ENCODE measurements around the gene PCNA. TPM values are rescaled to one million over a fixed set of nuclear protein-coding genes. Genes with fewer than 3 reads are reported as not detected.
"Not testable (repeated sequence)": the region's sequence is repeated elsewhere in the genome, so short reads cannot be mapped to it uniquely, and the experiment has no call there.

The PCNA gene
- total and polyA plus RNA-seq, 7 experiments from 2014 or later, result 21.6 to 392 (median 40.9) TPM

- DNase-seq (no peak), ATAC-seq (no peak)
- peaks cover 12 to 26% (median 15%) of the 10 kb centered on the region in 7 donors for H3K4me1 Mint-ChIP-seq
- no peak overlapping the region for H3K4me3 ChIP-seq (ENCODE audit: low read length)
- H3K36me3 Mint-ChIP-seq, result peaks cover 0 to 10% (median 4%) of the 10 kb centered on the region in 5 donors
- ChIA-PET POLR2A (interaction anchor here (1.0 to 1.5 kb wide), 3 partner anchors 8 to 276 kb away, joined by 3 to 4 read pairs (median 4); no protein-coding TSS in a partner anchor), CTCF (interaction anchor here (0.7 to 1.8 kb wide), 2 partner anchors 12 to 992 kb away, joined by 4 to 5 read pairs; no protein-coding TSS in a partner anchor)
- no peak overlapping the region for H3K27ac ChIP-seq (ENCODE audit: low read depth, low read length)
- no peak overlapping the region for H3K4me3 Mint-ChIP-seq
- peak overlapping the region in 5 of 9 donors; percentile 29 to 90 (median 75) for H3K27ac Mint-ChIP-seq
- H3K9me3 Mint-ChIP-seq, result no peaks in the 10 kb centered on the region
- no peaks in the 10 kb centered on the region for H3K27me3 Mint-ChIP-seq
- intact Hi-C loops (cut with micrococcal nuclease), result no loop called here
- no peaks in the 10 kb centered on the region for H3K27me3 ChIP-seq (ENCODE audit: control insufficient read depth in 2 of 2, insufficient read depth in 2 of 2, low read length in 2 of 2)
- peaks cover 8 to 9% of the 10 kb centered on the region in 2 donors for H3K4me1 ChIP-seq (ENCODE audit: control insufficient read depth in 2 of 2, insufficient read depth in 2 of 2, low read length in 2 of 2)
- H3K36me3 ChIP-seq (ENCODE audit: control insufficient read depth in 2 of 3, insufficient read depth in 3 of 3, low read length in 3 of 3), result peaks cover 0 to 4% (median 0%) of the 10 kb centered on the region in 3 experiments
- H3K9me3 ChIP-seq (ENCODE audit: control insufficient read depth in 2 of 3, low read length in 3 of 3), result no peaks in the 10 kb centered on the region
Observed at GRCh38 chr20:5088688-5089087, 31.1 kb downstream of the PCNA start.

- no peak overlapping the region for H3K4me3 Mint-ChIP-seq
- CTCF ChIA-PET, result interaction anchor here (0.6 kb wide), 1 partner anchor 19 kb away, joined by 3 read pairs; no protein-coding TSS in a partner anchor
- peaks cover 0 to 5% (median 0%) of the 10 kb centered on the region in 5 donors for H3K36me3 Mint-ChIP-seq
- ATAC-seq, result no peak
- peaks cover 8% of the 10 kb centered on the region in 2 donors for H3K4me1 ChIP-seq (ENCODE audit: control insufficient read depth in 2 of 2, insufficient read depth in 2 of 2, low read length in 2 of 2)
- H3K9me3 ChIP-seq (ENCODE audit: control insufficient read depth in 2 of 3, low read length in 3 of 3), result no peaks in the 10 kb centered on the region
- H3K4me1 Mint-ChIP-seq, result peaks cover 10 to 31% (median 17%) of the 10 kb centered on the region in 7 donors
- H3K36me3 ChIP-seq (ENCODE audit: control insufficient read depth in 2 of 3, insufficient read depth in 3 of 3, low read length in 3 of 3), result no peaks in the 10 kb centered on the region
- H3K27ac Mint-ChIP-seq, result no peak overlapping the region
- H3K9me3 Mint-ChIP-seq, result no peaks in the 10 kb centered on the region
- intact Hi-C loops (cut with micrococcal nuclease), result no loop called here
- H3K4me3 ChIP-seq (ENCODE audit: low read length), result no peak overlapping the region
- no peak for DNase-seq
- no peaks in the 10 kb centered on the region for H3K27me3 ChIP-seq (ENCODE audit: control insufficient read depth in 2 of 2, insufficient read depth in 2 of 2, low read length in 2 of 2)
- no peaks in the 10 kb centered on the region for H3K27me3 Mint-ChIP-seq
- H3K27ac ChIP-seq (ENCODE audit: low read depth, low read length), result no peak overlapping the region
- POLR2A ChIA-PET, result interaction anchor here (0.7 kb wide), 1 partner anchor 23 kb away, joined by 3 read pairs; no protein-coding TSS in a partner anchor
Observed at GRCh38 chr20:5085380-5085779, 34.4 kb downstream of the PCNA start.

DNA sequence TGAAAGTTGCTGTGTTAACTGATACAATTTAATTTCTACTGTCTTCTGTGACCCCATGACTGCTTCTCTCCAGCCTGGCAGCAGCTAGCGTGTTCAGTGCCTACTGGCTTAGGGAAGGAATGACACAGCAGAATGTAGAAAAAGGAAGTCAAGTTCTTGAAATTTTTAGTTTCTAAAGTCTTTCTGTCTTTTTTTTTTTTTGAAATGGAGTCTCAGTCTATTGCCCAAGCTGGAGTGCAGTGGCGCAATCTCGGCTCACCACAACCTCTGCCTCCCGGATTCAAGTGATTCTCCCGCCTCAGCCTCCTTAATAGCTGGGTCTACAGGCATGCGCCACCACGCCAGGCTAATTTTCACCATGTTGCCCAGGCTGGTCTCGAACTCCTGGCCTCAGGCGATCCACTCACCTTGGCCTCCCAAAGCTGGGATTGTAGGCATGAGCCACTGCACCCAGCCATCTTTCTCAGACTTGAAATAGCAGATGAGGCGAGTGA is 39.3 kb downstream of the PCNA start:
- Mint-ChIP-seq H3K4me1 (peaks cover 28 to 48% (median 32%) of the 10 kb centered on the region in 7 donors), H3K9me3 (no peaks in the 10 kb centered on the region), H3K4me3 (peak overlapping the region in 2 of 10 donors; percentile 17 to 68), H3K36me3 (peaks cover 0 to 9% (median 0%) of the 10 kb centered on the region in 5 donors), H3K27me3 (no peaks in the 10 kb centered on the region), H3K27ac (peak overlapping the region in 8 of 9 donors; percentile 7 to 100 (median 93))
- Histone ChIP-seq H3K36me3 (ENCODE audit: control insufficient read depth in 2 of 3, insufficient read depth in 3 of 3, low read length in 3 of 3) (no peaks in the 10 kb centered on the region), H3K27ac (ENCODE audit: low read depth, low read length) (no peak overlapping the region), H3K27me3 (ENCODE audit: control insufficient read depth in 2 of 2, insufficient read depth in 2 of 2, low read length in 2 of 2) (no peaks in the 10 kb centered on the region), H3K9me3 (ENCODE audit: control insufficient read depth in 2 of 3, low read length in 3 of 3) (no peaks in the 10 kb centered on the region), H3K4me1 (ENCODE audit: control insufficient read depth in 2 of 2, insufficient read depth in 2 of 2, low read length in 2 of 2) (peaks cover 16 to 25% of the 10 kb centered on the region in 2 donors), H3K4me3 (ENCODE audit: low read length) (no peak overlapping the region)
- ATAC-seq, result peak; percentile 40
- CTCF ChIA-PET, result interaction anchor here (0.6 to 1.9 kb wide), 3 partner anchors 21 to 32 kb away, joined by 3 to 8 read pairs (median 3); no protein-coding TSS in a partner anchor
- no peak for DNase-seq
- POLR2A ChIA-PET, result interaction anchor here (0.8 to 1.3 kb wide), 3 partner anchors 9 to 118 kb away, joined by 3 to 4 read pairs (median 3); no protein-coding TSS in a partner anchor
- intact Hi-C loops (cut with micrococcal nuclease), result loop anchor here in 1 of 2 donors (1.0 kb wide), 1 partner anchor 12 kb away; no protein-coding TSS in a partner anchor

DNA sequence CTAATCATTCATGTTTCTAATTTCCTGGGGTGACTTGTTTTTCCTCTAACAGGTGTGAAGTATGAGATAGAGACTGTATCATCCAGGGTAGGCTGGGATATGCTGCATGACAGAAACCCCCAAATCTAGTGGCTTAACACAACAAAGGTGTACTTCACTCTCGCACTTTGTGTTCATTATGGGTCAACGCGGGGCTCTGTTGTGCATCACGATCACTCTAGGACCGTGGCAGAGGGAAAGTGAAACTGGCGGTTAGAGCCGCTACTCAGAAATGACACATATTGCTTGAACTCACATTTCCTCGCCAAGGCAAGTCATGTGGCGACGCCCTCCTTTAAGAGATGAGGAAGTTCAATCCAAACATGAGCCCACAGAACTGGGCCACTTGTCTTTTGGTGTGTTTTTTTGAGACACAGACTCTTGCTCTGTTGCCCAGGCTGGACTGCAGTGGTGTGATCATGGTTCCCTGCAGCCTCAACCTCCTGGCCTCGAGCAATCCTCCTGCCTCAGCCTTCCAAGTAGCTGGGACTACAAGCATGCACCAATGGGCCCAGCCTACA is 41.3 kb downstream of the PCNA start:
- peaks cover 0 to 9% (median 0%) of the 10 kb centered on the region in 5 donors for H3K36me3 Mint-ChIP-seq
- ChIA-PET POLR2A (interaction anchor here (0.6 to 1.1 kb wide), 7 partner anchors 10 to 73 kb away, joined by 3 to 6 read pairs (median 4); no protein-coding TSS in a partner anchor), CTCF (interaction anchor here (1.1 to 1.9 kb wide), 2 partner anchors 22 kb away, joined by 4 to 8 read pairs; no protein-coding TSS in a partner anchor)
- Histone ChIP-seq H3K4me1 (ENCODE audit: control insufficient read depth in 2 of 2, insufficient read depth in 2 of 2, low read length in 2 of 2) (peaks cover 16 to 25% of the 10 kb centered on the region in 2 donors), H3K9me3 (ENCODE audit: control insufficient read depth in 2 of 3, low read length in 3 of 3) (no peaks in the 10 kb centered on the region), H3K36me3 (ENCODE audit: control insufficient read depth in 2 of 3, insufficient read depth in 3 of 3, low read length in 3 of 3) (no peaks in the 10 kb centered on the region), H3K4me3 (ENCODE audit: low read length) (peak overlapping the region; percentile 33), H3K27me3 (ENCODE audit: control insufficient read depth in 2 of 2, insufficient read depth in 2 of 2, low read length in 2 of 2) (no peaks in the 10 kb centered on the region), H3K27ac (ENCODE audit: low read depth, low read length) (peak overlapping the region; percentile 79)
- peak overlapping the region; percentile 61 to 92 (median 89) for H3K4me3 Mint-ChIP-seq
- no peaks in the 10 kb centered on the region for H3K9me3 Mint-ChIP-seq
- H3K27me3 Mint-ChIP-seq, result no peaks in the 10 kb centered on the region
- ATAC-seq (peak; percentile 95), DNase-seq (peak; percentile 39 to 78 (median 74))
- intact Hi-C loops (cut with micrococcal nuclease), result loop anchor here (1.0 kb wide), 7 partner anchors 9 to 266 kb away; partner anchors contain the start of gene SLC23A2 (in 1 of the 2)
- H3K4me1 Mint-ChIP-seq, result peaks cover 24 to 54% (median 32%) of the 10 kb centered on the region in 7 donors
- peak overlapping the region; percentile 97 to 100 (median 99) for H3K27ac Mint-ChIP-seq

DNA sequence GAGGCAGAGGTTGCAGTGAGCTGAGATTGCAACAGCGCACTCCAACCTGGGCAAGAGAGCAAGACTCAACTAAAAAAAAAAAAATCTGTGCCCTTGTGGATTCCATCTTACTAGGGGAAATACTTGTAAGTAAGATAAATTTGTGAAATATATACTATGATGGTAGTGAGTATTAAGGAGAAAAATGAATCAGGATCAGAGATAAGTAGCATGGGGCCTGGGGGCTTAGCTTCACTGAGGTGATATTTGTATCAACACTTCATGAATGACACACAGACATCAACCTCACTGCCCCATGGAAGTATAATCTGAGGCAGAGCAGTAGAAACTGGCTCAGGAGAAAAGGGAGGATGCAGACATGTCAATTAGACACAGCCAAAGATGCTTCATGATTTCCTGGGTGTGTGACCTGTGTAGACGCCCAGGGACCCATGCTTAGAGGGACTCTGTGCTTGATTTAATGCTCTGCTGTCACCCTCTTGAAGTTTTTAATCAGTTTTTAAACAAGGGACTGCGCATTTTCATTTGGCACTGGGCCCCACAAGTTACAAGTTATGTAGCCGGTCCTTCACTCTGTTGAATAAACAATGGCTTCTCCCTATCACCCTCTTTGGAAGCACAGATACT is 41.9 kb downstream of the PCNA start:
- H3K27me3 ChIP-seq (ENCODE audit: control insufficient read depth in 2 of 2, insufficient read depth in 2 of 2, low read length in 2 of 2), result no peaks in the 10 kb centered on the region
- peak overlapping the region; percentile 97 to 100 (median 99) for H3K27ac Mint-ChIP-seq
- intact Hi-C loops (cut with micrococcal nuclease), result loop anchor here (1.0 kb wide), 7 partner anchors 9 to 266 kb away; partner anchors contain the start of gene SLC23A2 (in 1 of the 2)
- peak overlapping the region; percentile 61 to 92 (median 89) for H3K4me3 Mint-ChIP-seq
- H3K4me1 ChIP-seq (ENCODE audit: control insufficient read depth in 2 of 2, insufficient read depth in 2 of 2, low read length in 2 of 2), result peaks cover 16 to 25% of the 10 kb centered on the region in 2 donors
- ChIA-PET CTCF (interaction anchor here (0.7 kb wide), 1 partner anchor 21 kb away, joined by 5 read pairs; no protein-coding TSS in a partner anchor), POLR2A (interaction anchor here (0.6 to 1.1 kb wide), 4 partner anchors 34 to 141 kb away, joined by 3 to 5 read pairs (median 3); no protein-coding TSS in a partner anchor)
- H3K27ac ChIP-seq (ENCODE audit: low read depth, low read length), result peak overlapping the region; percentile 79
- peak overlapping the region; percentile 33 for H3K4me3 ChIP-seq (ENCODE audit: low read length)
- no peaks in the 10 kb centered on the region for H3K27me3 Mint-ChIP-seq
- no peaks in the 10 kb centered on the region for H3K9me3 Mint-ChIP-seq
- peaks cover 24 to 59% (median 32%) of the 10 kb centered on the region in 7 donors for H3K4me1 Mint-ChIP-seq
- H3K36me3 Mint-ChIP-seq, result peaks cover 0 to 9% (median 0%) of the 10 kb centered on the region in 5 donors
- ATAC-seq, result peak; percentile 28
- H3K9me3 ChIP-seq (ENCODE audit: control insufficient read depth in 2 of 3, low read length in 3 of 3), result no peaks in the 10 kb centered on the region
- H3K36me3 ChIP-seq (ENCODE audit: control insufficient read depth in 2 of 3, insufficient read depth in 3 of 3, low read length in 3 of 3), result no peaks in the 10 kb centered on the region
- peak in 3 of 9 donors; percentile 9 to 35 (median 14) for DNase-seq

GRCh38 chr20:5076913-5077312 is 42.8 kb downstream of the PCNA start:
- intact Hi-C loops (cut with micrococcal nuclease); H3K9me3 Mint-ChIP-seq; H3K27me3 ChIP-seq (ENCODE audit: control insufficient read depth in 2 of 2, insufficient read depth in 2 of 2, low read length in 2 of 2); H3K9me3 ChIP-seq (ENCODE audit: control insufficient read depth in 2 of 3, low read length in 3 of 3); H3K27me3 Mint-ChIP-seq; H3K27ac ChIP-seq (ENCODE audit: low read depth, low read length); DNase-seq; H3K36me3 Mint-ChIP-seq; ATAC-seq; H3K36me3 ChIP-seq (ENCODE audit: control insufficient read depth in 2 of 3, insufficient read depth in 3 of 3, low read length in 3 of 3); H3K4me3 Mint-ChIP-seq; H3K4me3 ChIP-seq (ENCODE audit: low read length): not testable (repeated sequence)
- CTCF ChIA-PET, result interaction anchor here (0.6 to 0.9 kb wide), 2 partner anchors 24 to 38 kb away, joined by 3 read pairs; no protein-coding TSS in a partner anchor
- peaks cover 16 to 25% of the 10 kb centered on the region in 2 donors for H3K4me1 ChIP-seq (ENCODE audit: control insufficient read depth in 2 of 2, insufficient read depth in 2 of 2, low read length in 2 of 2)
- H3K27ac Mint-ChIP-seq, result peak overlapping the region in 5 of 9 donors; percentile 98 to 100 (median 99)
- peaks cover 24 to 59% (median 32%) of the 10 kb centered on the region in 7 donors for H3K4me1 Mint-ChIP-seq
- POLR2A ChIA-PET, result interaction anchor here (0.7 to 1.1 kb wide), 2 partner anchors 20 to 103 kb away, joined by 3 read pairs; no protein-coding TSS in a partner anchor

Measured in naive thymus-derived CD4-positive, alpha-beta T cell (primary cell).